ENCODE results near the gene MXRA8.

GRCh38 chr1:1306070-1306660 is 52.2 kb downstream of the MXRA8 start:
- no peak for TF ChIP-seq FOS (IDR thresholded peaks at IDR 0.05; ENCODE audit: borderline replicate concordance, insufficient read depth, low read length)
- TF ChIP-seq EZH2 (IDR thresholded peaks at IDR 0.05; ENCODE audit: borderline replicate concordance, low read depth, low read length, severe bottlenecking) = no peak
- TF ChIP-seq GATA2 (IDR thresholded peaks at IDR 0.05; ENCODE audit: insufficient read depth, insufficient read length, low read depth, low read length) = no peak
- peak in 1 of 2 donors; percentile 10 for TF ChIP-seq CTCF (IDR thresholded peaks at IDR 0.05; ENCODE audit: extremely low read depth in 1 of 2, insufficient read depth in 1 of 2, low read depth in 1 of 2, low read length in 2 of 2)
- no peak for TF ChIP-seq POLR2AphosphoS5 (IDR thresholded peaks at IDR 0.05; ENCODE audit: insufficient read depth, low read depth, low read length)

Data from endothelial cell of umbilical vein (primary cell).